WTC11 (cell line): Measurements from ENCODE around the gene CLIC5. TPM values are rescaled to one million over a fixed set of nuclear protein-coding genes. Genes with fewer than 3 reads are reported as not detected.

Experiments used
- ATAC-seq: fragments of 200-7000 bp; cut with Tn5 transposase; 2 replicates; pipeline ENCODE4 v1.10.0; 2021; ENCODE audit warnings: mild to moderate bottlenecking, moderate library complexity
- CTCF ChIA-PET: fragments of 300-600 bp; sonication (Branson Sonifier 250); formaldehyde crosslinking; loops from one replicate; lab custom pipeline; 2021; ENCODE audit warnings: antibody characterized with exemption; lab: Charles Lee
- POLR2A ChIA-PET: fragments of 350-600 bp; sonication (Branson Sonifier 250); formaldehyde crosslinking; loops from one replicate; lab custom pipeline; 2021; ENCODE audit warnings: antibody characterized with exemption; lab: Charles Lee
- DNase-seq: peaks from one replicate; pipeline ENCODE4 v3.0.0; 2021; ENCODE audit warnings: low spot score
- H3K27ac Mint-ChIP-seq: 2 replicates; pipeline ENCODE4 v1.8.0; 2021; ENCODE audit warnings: mixed read lengths
- H3K27me3 Mint-ChIP-seq: 2 replicates; pipeline ENCODE4 v1.8.0; 2021; ENCODE audit warnings: low read depth, mild to moderate bottlenecking, moderate library complexity, mixed read lengths
- H3K36me3 Mint-ChIP-seq: 2 replicates; pipeline ENCODE4 v1.8.0; 2021; ENCODE audit warnings: mixed read lengths
- H3K4me1 Mint-ChIP-seq: 2 replicates; pipeline ENCODE4 v1.8.0; 2022; ENCODE audit warnings: mixed read lengths
- H3K4me3 Mint-ChIP-seq: 2 replicates; pipeline ENCODE4 v1.8.0; 2021; ENCODE audit warnings: mild to moderate bottlenecking, moderate library complexity, mixed read lengths
- H3K9me3 Mint-ChIP-seq: 2 replicates; pipeline ENCODE4 v1.8.0; 2021; ENCODE audit warnings: mixed read lengths
- ATF1 ChIP-seq: sonication (generic); formaldehyde crosslinking; IDR thresholded peaks from 2 replicates; pipeline ENCODE4 v1.8.1; 2023; ENCODE audit warnings: mild to moderate bottlenecking, moderate library complexity, missing genetic modification reagents
- FOXJ3 ChIP-seq: sonication (generic); formaldehyde crosslinking; IDR thresholded peaks from 2 replicates; pipeline ENCODE4 v1.9.0; 2021; ENCODE audit warnings: missing genetic modification reagents, mild to moderate bottlenecking, borderline replicate concordance
- MXD4 ChIP-seq: fragments of 250-450 bp; sonication (Bioruptor Pico); IDR thresholded peaks from 2 replicates; pipeline ENCODE4 v1.8.0; 2021; ENCODE audit warnings: mild to moderate bottlenecking, moderate library complexity, borderline replicate concordance
- NR1H2 ChIP-seq: sonication (generic); formaldehyde crosslinking; IDR thresholded peaks from 2 replicates; pipeline ENCODE4 v1.9.0; 2021; ENCODE audit warnings: mild to moderate bottlenecking, moderate library complexity, missing genetic modification reagents
- OVOL2 ChIP-seq: fragments of 250-450 bp; sonication (Bioruptor Pico); IDR thresholded peaks from 2 replicates; pipeline ENCODE4 v1.9.0; 2021; ENCODE audit warnings: mild to moderate bottlenecking, borderline replicate concordance
- RORB ChIP-seq: fragments of 250-450 bp; sonication (Bioruptor Pico); IDR thresholded peaks from 2 replicates; pipeline ENCODE4 v1.9.0; 2021; ENCODE audit warnings: mild to moderate bottlenecking
- SMAD4 ChIP-seq: sonication (generic); formaldehyde crosslinking; IDR thresholded peaks from 2 replicates; pipeline ENCODE4 v1.8.0; 2022; ENCODE audit warnings: mild to moderate bottlenecking, missing genetic modification reagents
- TCF7 ChIP-seq: sonication (generic); formaldehyde crosslinking; IDR thresholded peaks from 2 replicates; pipeline ENCODE4 v1.8.0; 2022; ENCODE audit warnings: mild to moderate bottlenecking, low read depth, missing genetic modification reagents, moderate library complexity
- ZNF138 ChIP-seq: sonication (generic); formaldehyde crosslinking; conservative IDR thresholded peaks from 2 replicates; pipeline ENCODE4 v1.8.1; 2022; ENCODE audit warnings: mild to moderate bottlenecking, moderate library complexity, missing genetic modification reagents
- ZNF416 ChIP-seq: fragments of 250-450 bp; sonication (Bioruptor Pico); IDR thresholded peaks from 2 replicates; pipeline ENCODE4 v1.9.0; 2021; ENCODE audit warnings: mild to moderate bottlenecking, inconsistent platforms
- total RNA-seq: library from RNA; stranded (reverse); gene quantifications from 3 replicates; pipeline ENCODE4 v1.2.3, GENCODE V29; 2021
- TF ChIP-seq, protein P1 (sequence below): fragments of 250-450 bp; sonication (Bioruptor Pico); IDR thresholded peaks from 2 replicates; pipeline ENCODE4 v1.8.0; 2021; ENCODE audit warnings: mild to moderate bottlenecking
- TF ChIP-seq, protein P2 (sequence below): sonication (generic); formaldehyde crosslinking; IDR thresholded peaks from 2 replicates; pipeline ENCODE4 v1.8.1; 2022; ENCODE audit warnings: low read depth, missing genetic modification reagents, borderline replicate concordance
- TF ChIP-seq, protein P3 (sequence below): sonication (generic); formaldehyde crosslinking; IDR thresholded peaks from 2 replicates; pipeline ENCODE4 v1.8.0; 2022; ENCODE audit warnings: mild to moderate bottlenecking, missing genetic modification reagents
- TF ChIP-seq, protein P4 (sequence below): sonication (generic); formaldehyde crosslinking; conservative IDR thresholded peaks from 2 replicates; pipeline ENCODE4 v1.8.1; 2023; ENCODE audit warnings: mild to moderate bottlenecking, low read depth, missing genetic modification reagents, moderate library complexity
- TF ChIP-seq, protein P5 (sequence below): fragments of 250-450 bp; sonication (Bioruptor Pico); IDR thresholded peaks from 2 replicates; pipeline ENCODE4 v2.1.2; 2022; ENCODE audit warnings: mild to moderate bottlenecking, moderate library complexity
- TF ChIP-seq, protein P6 (sequence below): fragments of 250-450 bp; sonication (Bioruptor Pico); IDR thresholded peaks from 2 replicates; pipeline ENCODE4 v1.9.0; 2021; ENCODE audit warnings: mild to moderate bottlenecking
- TF ChIP-seq, protein P7 (sequence below): sonication (generic); formaldehyde crosslinking; IDR thresholded peaks from 2 replicates; pipeline ENCODE4 v1.8.1; 2022; ENCODE audit warnings: mild to moderate bottlenecking, moderate library complexity, missing genetic modification reagents
- TF ChIP-seq, protein P8 (sequence below): sonication (generic); formaldehyde crosslinking; IDR thresholded peaks from 2 replicates; pipeline ENCODE4 v1.8.1; 2022; ENCODE audit warnings: missing genetic modification reagents, borderline replicate concordance
- TF ChIP-seq, protein P9 (sequence below): sonication (generic); formaldehyde crosslinking; IDR thresholded peaks from 2 replicates; pipeline ENCODE4 v1.8.0; 2023; ENCODE audit warnings: missing genetic modification reagents, mild to moderate bottlenecking, borderline replicate concordance

Gene CLIC5
- total RNA-seq, 1 experiment from 2014 or later = 0.22 TPM

DNA sequence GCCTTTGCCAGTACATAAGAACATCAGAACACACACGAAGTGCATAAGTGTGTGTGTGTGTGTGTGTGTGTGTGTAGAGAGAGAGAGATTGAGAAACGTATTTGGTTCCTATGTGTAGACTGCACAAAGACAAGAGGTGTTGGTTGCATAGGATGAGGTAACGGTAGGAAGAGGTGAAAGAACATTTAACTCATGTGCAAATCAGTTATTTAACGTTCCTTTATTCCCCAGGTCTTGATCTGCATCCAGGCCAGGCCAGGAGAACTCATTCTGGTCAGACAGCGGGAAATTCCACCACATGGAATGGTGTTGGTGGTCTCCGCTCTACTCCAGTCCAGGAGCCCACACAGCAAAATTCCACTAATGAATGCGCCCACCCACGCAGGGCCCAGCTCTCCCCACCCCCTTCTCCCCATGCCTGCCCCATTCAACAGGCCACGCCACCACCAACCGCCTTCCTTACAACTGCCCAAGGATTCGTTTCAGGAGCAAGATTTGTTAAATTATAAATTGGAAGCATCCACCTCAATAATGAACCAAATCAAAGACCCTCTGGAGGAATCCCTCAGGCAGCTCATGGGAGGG is 86.8 kb downstream of the CLIC5 start:
- CTCF ChIA-PET = no interaction called here
- Mint-ChIP-seq H3K27ac (no peak overlapping the region), H3K36me3 (no peaks in the 10 kb centered on the region), H3K27me3 (peaks cover 11% of the 10 kb centered on the region), H3K4me1 (peaks cover 49% of the 10 kb centered on the region), H3K9me3 (no peaks in the 10 kb centered on the region), H3K4me3 (no peak overlapping the region)
- no peak for DNase-seq
- POLR2A ChIA-PET = no interaction called here
- ATAC-seq = no peak
- TF ChIP-seq, protein P1, sequence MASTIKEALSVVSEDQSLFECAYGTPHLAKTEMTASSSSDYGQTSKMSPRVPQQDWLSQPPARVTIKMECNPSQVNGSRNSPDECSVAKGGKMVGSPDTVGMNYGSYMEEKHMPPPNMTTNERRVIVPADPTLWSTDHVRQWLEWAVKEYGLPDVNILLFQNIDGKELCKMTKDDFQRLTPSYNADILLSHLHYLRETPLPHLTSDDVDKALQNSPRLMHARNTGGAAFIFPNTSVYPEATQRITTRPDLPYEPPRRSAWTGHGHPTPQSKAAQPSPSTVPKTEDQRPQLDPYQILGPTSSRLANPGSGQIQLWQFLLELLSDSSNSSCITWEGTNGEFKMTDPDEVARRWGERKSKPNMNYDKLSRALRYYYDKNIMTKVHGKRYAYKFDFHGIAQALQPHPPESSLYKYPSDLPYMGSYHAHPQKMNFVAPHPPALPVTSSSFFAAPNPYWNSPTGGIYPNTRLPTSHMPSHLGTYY = no peak
- TF ChIP-seq FOXJ3 = no peak
- TF ChIP-seq, protein P2, sequence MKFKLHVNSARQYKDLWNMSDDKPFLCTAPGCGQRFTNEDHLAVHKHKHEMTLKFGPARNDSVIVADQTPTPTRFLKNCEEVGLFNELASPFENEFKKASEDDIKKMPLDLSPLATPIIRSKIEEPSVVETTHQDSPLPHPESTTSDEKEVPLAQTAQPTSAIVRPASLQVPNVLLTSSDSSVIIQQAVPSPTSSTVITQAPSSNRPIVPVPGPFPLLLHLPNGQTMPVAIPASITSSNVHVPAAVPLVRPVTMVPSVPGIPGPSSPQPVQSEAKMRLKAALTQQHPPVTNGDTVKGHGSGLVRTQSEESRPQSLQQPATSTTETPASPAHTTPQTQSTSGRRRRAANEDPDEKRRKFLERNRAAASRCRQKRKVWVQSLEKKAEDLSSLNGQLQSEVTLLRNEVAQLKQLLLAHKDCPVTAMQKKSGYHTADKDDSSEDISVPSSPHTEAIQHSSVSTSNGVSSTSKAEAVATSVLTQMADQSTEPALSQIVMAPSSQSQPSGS (CRISPR knock-in tag) = no peak
- TF ChIP-seq, protein P3, sequence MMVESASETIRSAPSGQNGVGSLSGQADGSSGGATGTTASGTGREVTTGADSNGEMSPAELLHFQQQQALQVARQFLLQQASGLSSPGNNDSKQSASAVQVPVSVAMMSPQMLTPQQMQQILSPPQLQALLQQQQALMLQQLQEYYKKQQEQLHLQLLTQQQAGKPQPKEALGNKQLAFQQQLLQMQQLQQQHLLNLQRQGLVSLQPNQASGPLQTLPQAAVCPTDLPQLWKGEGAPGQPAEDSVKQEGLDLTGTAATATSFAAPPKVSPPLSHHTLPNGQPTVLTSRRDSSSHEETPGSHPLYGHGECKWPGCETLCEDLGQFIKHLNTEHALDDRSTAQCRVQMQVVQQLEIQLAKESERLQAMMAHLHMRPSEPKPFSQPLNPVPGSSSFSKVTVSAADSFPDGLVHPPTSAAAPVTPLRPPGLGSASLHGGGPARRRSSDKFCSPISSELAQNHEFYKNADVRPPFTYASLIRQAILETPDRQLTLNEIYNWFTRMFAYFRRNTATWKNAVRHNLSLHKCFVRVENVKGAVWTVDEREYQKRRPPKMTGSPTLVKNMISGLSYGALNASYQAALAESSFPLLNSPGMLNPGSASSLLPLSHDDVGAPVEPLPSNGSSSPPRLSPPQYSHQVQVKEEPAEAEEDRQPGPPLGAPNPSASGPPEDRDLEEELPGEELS (CRISPR knock-in tag) = no peak
- no peak for TF ChIP-seq NR1H2 (CRISPR knock-in tag)
- no peak for TF ChIP-seq ATF1 (CRISPR knock-in tag)
- TF ChIP-seq MXD4 (CRISPR knock-in tag) = no peak
- TF ChIP-seq, protein P4, sequence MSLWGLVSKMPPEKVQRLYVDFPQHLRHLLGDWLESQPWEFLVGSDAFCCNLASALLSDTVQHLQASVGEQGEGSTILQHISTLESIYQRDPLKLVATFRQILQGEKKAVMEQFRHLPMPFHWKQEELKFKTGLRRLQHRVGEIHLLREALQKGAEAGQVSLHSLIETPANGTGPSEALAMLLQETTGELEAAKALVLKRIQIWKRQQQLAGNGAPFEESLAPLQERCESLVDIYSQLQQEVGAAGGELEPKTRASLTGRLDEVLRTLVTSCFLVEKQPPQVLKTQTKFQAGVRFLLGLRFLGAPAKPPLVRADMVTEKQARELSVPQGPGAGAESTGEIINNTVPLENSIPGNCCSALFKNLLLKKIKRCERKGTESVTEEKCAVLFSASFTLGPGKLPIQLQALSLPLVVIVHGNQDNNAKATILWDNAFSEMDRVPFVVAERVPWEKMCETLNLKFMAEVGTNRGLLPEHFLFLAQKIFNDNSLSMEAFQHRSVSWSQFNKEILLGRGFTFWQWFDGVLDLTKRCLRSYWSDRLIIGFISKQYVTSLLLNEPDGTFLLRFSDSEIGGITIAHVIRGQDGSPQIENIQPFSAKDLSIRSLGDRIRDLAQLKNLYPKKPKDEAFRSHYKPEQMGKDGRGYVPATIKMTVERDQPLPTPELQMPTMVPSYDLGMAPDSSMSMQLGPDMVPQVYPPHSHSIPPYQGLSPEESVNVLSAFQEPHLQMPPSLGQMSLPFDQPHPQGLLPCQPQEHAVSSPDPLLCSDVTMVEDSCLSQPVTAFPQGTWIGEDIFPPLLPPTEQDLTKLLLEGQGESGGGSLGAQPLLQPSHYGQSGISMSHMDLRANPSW (CRISPR knock-in tag) = no peak
- TF ChIP-seq SMAD4 (CRISPR knock-in tag) = no peak
- TF ChIP-seq, protein P5, sequence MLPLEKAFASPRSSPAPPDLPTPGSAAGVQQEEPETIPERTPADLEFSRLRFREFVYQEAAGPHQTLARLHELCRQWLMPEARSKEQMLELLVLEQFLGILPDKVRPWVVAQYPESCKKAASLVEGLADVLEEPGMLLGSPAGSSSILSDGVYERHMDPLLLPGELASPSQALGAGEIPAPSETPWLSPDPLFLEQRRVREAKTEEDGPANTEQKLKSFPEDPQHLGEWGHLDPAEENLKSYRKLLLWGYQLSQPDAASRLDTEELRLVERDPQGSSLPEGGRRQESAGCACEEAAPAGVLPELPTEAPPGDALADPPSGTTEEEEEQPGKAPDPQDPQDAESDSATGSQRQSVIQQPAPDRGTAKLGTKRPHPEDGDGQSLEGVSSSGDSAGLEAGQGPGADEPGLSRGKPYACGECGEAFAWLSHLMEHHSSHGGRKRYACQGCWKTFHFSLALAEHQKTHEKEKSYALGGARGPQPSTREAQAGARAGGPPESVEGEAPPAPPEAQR (CRISPR knock-in tag) = no peak
- no peak for TF ChIP-seq OVOL2 (CRISPR knock-in tag)
- no peak for TF ChIP-seq ZNF416 (CRISPR knock-in tag)
- TF ChIP-seq, protein P6, sequence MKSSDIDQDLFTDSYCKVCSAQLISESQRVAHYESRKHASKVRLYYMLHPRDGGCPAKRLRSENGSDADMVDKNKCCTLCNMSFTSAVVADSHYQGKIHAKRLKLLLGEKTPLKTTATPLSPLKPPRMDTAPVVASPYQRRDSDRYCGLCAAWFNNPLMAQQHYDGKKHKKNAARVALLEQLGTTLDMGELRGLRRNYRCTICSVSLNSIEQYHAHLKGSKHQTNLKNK (CRISPR knock-in tag) = no peak
- no peak for TF ChIP-seq RORB
- TF ChIP-seq, protein P7, sequence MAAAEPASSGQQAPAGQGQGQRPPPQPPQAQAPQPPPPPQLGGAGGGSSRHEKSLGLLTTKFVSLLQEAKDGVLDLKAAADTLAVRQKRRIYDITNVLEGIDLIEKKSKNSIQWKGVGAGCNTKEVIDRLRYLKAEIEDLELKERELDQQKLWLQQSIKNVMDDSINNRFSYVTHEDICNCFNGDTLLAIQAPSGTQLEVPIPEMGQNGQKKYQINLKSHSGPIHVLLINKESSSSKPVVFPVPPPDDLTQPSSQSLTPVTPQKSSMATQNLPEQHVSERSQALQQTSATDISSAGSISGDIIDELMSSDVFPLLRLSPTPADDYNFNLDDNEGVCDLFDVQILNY = no peak
- TF ChIP-seq, protein P8, sequence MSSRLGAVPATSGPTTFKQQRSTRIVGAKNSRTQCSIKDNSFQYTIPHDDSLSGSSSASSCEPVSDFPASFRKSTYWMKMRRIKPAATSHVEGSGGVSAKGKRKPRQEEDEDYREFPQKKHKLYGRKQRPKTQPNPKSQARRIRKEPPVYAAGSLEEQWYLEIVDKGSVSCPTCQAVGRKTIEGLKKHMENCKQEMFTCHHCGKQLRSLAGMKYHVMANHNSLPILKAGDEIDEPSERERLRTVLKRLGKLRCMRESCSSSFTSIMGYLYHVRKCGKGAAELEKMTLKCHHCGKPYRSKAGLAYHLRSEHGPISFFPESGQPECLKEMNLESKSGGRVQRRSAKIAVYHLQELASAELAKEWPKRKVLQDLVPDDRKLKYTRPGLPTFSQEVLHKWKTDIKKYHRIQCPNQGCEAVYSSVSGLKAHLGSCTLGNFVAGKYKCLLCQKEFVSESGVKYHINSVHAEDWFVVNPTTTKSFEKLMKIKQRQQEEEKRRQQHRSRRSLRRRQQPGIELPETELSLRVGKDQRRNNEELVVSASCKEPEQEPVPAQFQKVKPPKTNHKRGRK (CRISPR knock-in tag) = no peak
- TF ChIP-seq TCF7 (CRISPR knock-in tag) = no peak
- TF ChIP-seq, protein P9, sequence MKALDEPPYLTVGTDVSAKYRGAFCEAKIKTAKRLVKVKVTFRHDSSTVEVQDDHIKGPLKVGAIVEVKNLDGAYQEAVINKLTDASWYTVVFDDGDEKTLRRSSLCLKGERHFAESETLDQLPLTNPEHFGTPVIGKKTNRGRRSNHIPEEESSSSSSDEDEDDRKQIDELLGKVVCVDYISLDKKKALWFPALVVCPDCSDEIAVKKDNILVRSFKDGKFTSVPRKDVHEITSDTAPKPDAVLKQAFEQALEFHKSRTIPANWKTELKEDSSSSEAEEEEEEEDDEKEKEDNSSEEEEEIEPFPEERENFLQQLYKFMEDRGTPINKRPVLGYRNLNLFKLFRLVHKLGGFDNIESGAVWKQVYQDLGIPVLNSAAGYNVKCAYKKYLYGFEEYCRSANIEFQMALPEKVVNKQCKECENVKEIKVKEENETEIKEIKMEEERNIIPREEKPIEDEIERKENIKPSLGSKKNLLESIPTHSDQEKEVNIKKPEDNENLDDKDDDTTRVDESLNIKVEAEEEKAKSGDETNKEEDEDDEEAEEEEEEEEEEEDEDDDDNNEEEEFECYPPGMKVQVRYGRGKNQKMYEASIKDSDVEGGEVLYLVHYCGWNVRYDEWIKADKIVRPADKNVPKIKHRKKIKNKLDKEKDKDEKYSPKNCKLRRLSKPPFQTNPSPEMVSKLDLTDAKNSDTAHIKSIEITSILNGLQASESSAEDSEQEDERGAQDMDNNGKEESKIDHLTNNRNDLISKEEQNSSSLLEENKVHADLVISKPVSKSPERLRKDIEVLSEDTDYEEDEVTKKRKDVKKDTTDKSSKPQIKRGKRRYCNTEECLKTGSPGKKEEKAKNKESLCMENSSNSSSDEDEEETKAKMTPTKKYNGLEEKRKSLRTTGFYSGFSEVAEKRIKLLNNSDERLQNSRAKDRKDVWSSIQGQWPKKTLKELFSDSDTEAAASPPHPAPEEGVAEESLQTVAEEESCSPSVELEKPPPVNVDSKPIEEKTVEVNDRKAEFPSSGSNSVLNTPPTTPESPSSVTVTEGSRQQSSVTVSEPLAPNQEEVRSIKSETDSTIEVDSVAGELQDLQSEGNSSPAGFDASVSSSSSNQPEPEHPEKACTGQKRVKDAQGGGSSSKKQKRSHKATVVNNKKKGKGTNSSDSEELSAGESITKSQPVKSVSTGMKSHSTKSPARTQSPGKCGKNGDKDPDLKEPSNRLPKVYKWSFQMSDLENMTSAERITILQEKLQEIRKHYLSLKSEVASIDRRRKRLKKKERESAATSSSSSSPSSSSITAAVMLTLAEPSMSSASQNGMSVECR = no peak
- TF ChIP-seq ZNF138 (CRISPR knock-in tag) = no peak
